Pancreas (tissue), 10 donors: ENCODE data around the gene NR6A1. TPM values are rescaled to one million over a fixed set of nuclear protein-coding genes. Genes with fewer than 3 reads are reported as not detected.

Source experiments
- ATAC-seq, 4 donors: fragments of 200-7000 bp; cut with Tn5 transposase; one replicate each; pipeline versions ENCODE4 v1.8.0 to v1.9.1; 2020; ENCODE audit warnings: mild to moderate bottlenecking in 4 of 4, moderate library complexity in 4 of 4
- DNase-seq, 6 donors: peaks; one replicate each; pipeline ENCODE4 v3.0.0-alpha.2; 2020
- FAIRE-seq: peaks from 2 replicates; lab custom pipeline; 2012; peaks lifted over from hg19 to GRCh38; lab: Jason Lieb, UNC
- H3K27ac ChIP-seq, 4 donors: fragments of 200-600 bp; sonication (generic); 1 replicate in 3 of 4; 2 replicates in 1 of 4; pipeline versions ENCODE4 v1.5.0 to v1.8.0; 2020
- H3K27me3 ChIP-seq, 4 donors: fragments of 200-600 bp; one replicate each; pipeline ENCODE4 v1.8.0; 2021
- H3K36me3 ChIP-seq, 3 donors: fragments of 200-600 bp; sonication (generic) in 1 of 3; one replicate each; pipeline versions ENCODE4 v1.5.0 to v1.8.0; 2020 to 2021
- H3K4me1 ChIP-seq, 3 donors: fragments of 200-600 bp; one replicate each; pipeline ENCODE4 v1.8.0; 2021
- H3K4me3 ChIP-seq, 4 donors: fragments of 200-600 bp; sonication (generic) in 2 of 4; one replicate each; pipeline versions ENCODE4 v1.5.0 to v1.8.0; 2020 to 2021
- H3K9me3 ChIP-seq, 4 donors: fragments of 200-600 bp; one replicate each; pipeline ENCODE4 v1.8.0; 2021
- CTCF ChIP-seq, 4 donors: fragments of 200-600 bp; sonication (generic) in 3 of 4; IDR thresholded peaks; one replicate each; pipeline versions ENCODE4 v1.5.0 to v1.8.0; 2021; ENCODE audit warnings: antibody characterized with exemption in 4 of 4
- WGBS, 2 donors: extraction: QIAGEN DNeasy Blood & Tissue Kit; methylation state at CpG; one replicate each; pipeline ENCODE4 v1.1.7; 2013; 5-methylcytosine and 5-hydroxymethylcytosine counted together
- intact Hi-C, 3 donors: fragments of 100-400 bp; cut with DNase I; formaldehyde crosslinking; loops; one replicate each; pipeline versions ENCODE4 v1.11.1 to v1.14.2; 2022
- polyA plus RNA-seq, 2 donors: library from polyadenylated mRNA; stranded (reverse); fragments of 200-250 nt; gene quantifications; one replicate each; pipeline ENCODE4 v1.2.3, GENCODE V29; 2013
- total RNA-seq, 6 donors: library from RNA; stranded (reverse); fragmentation: NEBNext Ultra II Directional in 4 of 6; extraction: Animal tissue kit (Norgen Biotek cat#: 25700) in 4 of 6; gene quantifications; one replicate each; pipeline versions ENCODE4 v1.2.1 to v1.2.4, GENCODE V29; 2021 to 2023
- donor health status: healthy with polysubstance abuse.
- donor health status: DM: no; HTN: no; CAD: no; lungs with moderate emphysema.
- donor health status: DM: no; HTN: no; CAD: no.
- donor health status: control.
- donor health status: control.
- donor health status: Bipolar disorder and iron deficiency.
- donor health status: DM: yes; HTN: yes; CAD: no.
- donor health status: DM: no; HTN: no; CAD: no.
- donor health status: DM: no; HTN: no; CAD: no.
- donor health status: DM: yes; HTN: yes; CAD: no.

Gene NR6A1
- total and polyA plus RNA-seq, 8 donors = 2.1 to 3.9 (median 2.6) TPM

DNA sequence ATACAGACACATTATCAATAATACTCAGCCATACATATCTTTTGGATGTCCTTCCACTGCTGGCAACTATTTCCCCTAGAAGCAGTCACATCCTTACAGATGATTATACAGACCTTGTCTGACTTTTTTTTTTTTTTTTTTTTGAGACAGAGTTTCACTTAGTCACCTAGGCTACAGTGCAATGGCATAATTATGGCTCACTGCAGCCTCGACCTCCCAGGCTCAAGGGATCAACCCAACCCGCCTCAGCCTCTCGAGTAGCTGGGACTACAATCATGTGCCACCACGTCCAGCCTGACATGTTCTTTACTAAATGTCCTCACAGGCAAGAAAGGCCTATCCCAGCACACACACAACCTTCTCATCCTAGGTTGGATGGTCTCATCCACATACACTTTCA, 24.0 kb downstream of the NR6A1 start:
- ATAC-seq (no peak), DNase-seq (no peak), FAIRE-seq (no peak)
- intact Hi-C loops = no loop called here
- H3K9me3 ChIP-seq = no peaks in the 10 kb centered on the region
- H3K27ac ChIP-seq = no peak overlapping the region
- no peaks in the 10 kb centered on the region for H3K4me1 ChIP-seq
- TF ChIP-seq CTCF (IDR thresholded peaks at IDR 0.05) = no peak
- H3K4me3 ChIP-seq = no peak overlapping the region
- no peaks in the 10 kb centered on the region for H3K36me3 ChIP-seq
- WGBS, 2 donors = 79 to 82% methylated on average over 4 of the region's 4 CpGs
- no peaks in the 10 kb centered on the region for H3K27me3 ChIP-seq

DNA sequence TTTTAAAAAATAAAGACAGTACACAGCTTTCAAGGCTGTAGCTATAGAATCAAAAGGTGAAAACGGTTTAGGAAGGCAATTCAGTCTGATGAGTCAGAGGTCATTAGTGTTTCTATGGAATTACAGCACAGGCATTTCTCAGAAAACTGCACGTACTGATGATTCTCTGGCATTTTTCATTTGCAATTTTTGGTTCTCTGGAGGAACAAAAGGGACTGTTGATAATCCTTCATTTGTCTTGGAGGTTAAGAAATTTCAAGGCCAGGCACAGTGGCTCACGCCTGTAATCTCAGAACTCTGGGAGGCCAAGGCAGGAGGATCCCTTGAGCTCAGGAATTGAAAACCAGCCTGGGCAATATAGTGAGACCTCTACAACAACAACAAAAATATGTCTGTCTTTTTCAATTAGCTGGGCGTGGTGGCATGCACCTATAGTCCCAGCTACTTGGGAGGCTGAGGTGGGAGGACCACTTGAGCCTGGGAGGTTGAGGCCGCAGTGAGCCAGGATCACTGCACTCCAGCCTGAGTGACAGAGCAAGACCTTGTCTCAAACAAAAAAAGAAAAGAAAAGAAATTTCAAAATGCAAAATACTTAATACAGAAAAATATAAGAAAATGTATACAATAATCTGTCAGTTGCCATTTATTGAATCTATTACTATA, 27.3 kb downstream of the NR6A1 start:
- ATAC-seq = no peak
- WGBS, 2 donors = 75 to 80% methylated on average over 5 of the region's 5 CpGs
- no peak for FAIRE-seq
- Histone ChIP-seq H3K27me3 (no peaks in the 10 kb centered on the region), H3K36me3 (no peaks in the 10 kb centered on the region), H3K27ac (no peak overlapping the region), H3K9me3 (no peaks in the 10 kb centered on the region), H3K4me1 (no peaks in the 10 kb centered on the region), H3K4me3 (no peak overlapping the region)
- DNase-seq = no peak
- intact Hi-C loops = no loop called here
- TF ChIP-seq CTCF (IDR thresholded peaks at IDR 0.05) = no peak

DNA sequence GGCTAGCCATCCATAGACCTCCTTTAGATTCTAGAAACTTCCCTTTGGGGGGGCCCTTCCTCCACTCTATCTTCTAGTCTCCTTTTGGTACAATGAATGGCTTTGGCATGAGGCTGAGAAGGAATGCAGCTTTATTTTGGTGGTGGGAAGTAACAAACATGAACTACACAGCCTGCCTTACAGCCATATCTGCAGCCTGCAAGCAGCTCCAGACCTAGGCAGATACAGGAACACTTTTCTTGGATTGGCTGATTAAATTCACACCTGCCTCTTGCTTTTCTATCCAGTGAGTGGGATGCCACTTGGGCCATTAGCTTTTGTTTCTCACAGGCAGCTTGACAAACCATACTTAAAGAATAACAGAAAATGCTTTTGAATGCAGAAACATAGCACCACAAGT, 28.2 kb downstream of the NR6A1 start:
- intact Hi-C loops = no loop called here
- Histone ChIP-seq H3K27me3 (no peaks in the 10 kb centered on the region), H3K9me3 (no peaks in the 10 kb centered on the region), H3K4me3 (no peak overlapping the region), H3K4me1 (no peaks in the 10 kb centered on the region), H3K27ac (no peak overlapping the region), H3K36me3 (no peaks in the 10 kb centered on the region)
- DNase-seq = no peak
- no peak for ATAC-seq
- FAIRE-seq = no peak
- no peak for TF ChIP-seq CTCF (IDR thresholded peaks at IDR 0.05)

DNA sequence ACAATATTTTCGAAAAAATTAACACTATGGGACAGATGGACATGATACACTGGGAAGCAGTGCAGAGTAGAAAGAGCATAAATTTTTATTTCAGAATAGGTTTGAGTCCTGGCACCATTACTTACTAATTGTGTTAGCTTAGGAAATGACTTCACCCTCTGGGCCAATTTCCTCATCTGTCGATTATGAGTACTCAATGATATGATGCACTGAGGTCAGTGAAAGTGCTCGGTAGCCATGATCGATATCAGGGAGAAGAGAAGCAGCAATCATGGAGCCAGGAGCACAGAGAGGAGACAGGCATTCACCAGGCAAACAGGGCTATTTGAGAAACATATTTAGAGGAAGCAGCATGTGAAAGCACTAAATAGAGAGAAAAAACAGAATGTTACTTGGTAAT, 29.4 kb downstream of the NR6A1 start:
- no peak overlapping the region for H3K27ac ChIP-seq
- no peak for TF ChIP-seq CTCF (IDR thresholded peaks at IDR 0.05)
- intact Hi-C loops = no loop called here
- no peaks in the 10 kb centered on the region for H3K4me1 ChIP-seq
- FAIRE-seq (no peak), DNase-seq (no peak), ATAC-seq (no peak)
- no peaks in the 10 kb centered on the region for H3K27me3 ChIP-seq
- no peak overlapping the region for H3K4me3 ChIP-seq
- 58 to 70% methylated on average over 4 of the region's 4 CpGs for WGBS, 2 donors
- no peaks in the 10 kb centered on the region for H3K36me3 ChIP-seq
- no peaks in the 10 kb centered on the region for H3K9me3 ChIP-seq

GRCh38 chr9:124741149-124741548, 30.0 kb downstream of the NR6A1 start:
- Histone ChIP-seq H3K4me3 (no peak overlapping the region), H3K9me3 (no peaks in the 10 kb centered on the region), H3K4me1 (no peaks in the 10 kb centered on the region), H3K27ac (no peak overlapping the region), H3K27me3 (no peaks in the 10 kb centered on the region), H3K36me3 (no peaks in the 10 kb centered on the region)
- DNase-seq (no peak), ATAC-seq (no peak), FAIRE-seq (no peak)
- intact Hi-C loops = no loop called here
- 88 to 93% methylated on average over 4 of the region's 4 CpGs for WGBS, 2 donors
- TF ChIP-seq CTCF (IDR thresholded peaks at IDR 0.05) = no peak
